HG02759 (cell line): Measurements from ENCODE around the gene APBA1.

Experiments
- ATAC-seq: cut with Tn5 transposase; IDR thresholded peaks from one replicate; pipeline ENCODE4 v1.9.1; 2021; ENCODE audit warnings: mild to moderate bottlenecking, moderate library complexity; ENCODE audit not compliant: unreplicated experiment

The APBA1 gene

DNA sequence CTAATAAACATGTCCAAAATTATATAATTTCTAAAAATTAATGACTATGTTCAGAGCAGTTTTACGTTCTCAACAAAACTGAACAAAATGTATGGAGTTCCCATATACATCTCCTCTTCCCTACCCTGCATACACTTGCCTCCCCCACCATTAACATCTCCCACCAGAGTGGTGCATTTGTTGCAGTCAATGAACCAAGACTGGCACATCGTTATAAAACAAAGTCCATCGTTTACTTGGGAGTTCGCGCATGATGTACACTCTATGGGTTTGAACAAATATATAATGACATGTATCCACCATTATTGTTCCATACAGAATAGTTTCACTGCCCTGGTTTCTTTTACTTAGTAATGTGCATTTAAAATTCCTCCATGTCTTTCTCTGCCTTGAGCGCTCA is 130.1 kb downstream of the APBA1 start:
- no peak for ATAC-seq

DNA sequence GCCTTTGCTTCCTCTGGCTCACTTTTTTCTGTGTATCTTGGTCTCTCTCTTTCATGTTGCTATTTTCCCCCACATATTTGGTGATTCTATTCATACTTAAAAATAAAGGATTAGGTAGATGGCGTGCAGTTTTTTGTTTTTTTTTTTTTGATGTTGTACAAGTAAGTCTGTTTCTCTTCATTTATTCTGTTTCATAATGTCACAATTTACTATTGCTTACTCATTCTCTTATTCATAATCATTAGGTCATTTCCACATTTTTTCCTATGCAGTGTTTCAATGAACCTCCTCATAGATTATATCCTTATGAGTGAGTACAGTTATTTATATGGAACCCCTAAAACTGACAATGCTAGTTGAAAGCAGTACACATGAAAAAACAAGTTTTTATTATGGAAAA is 136.3 kb downstream of the APBA1 start:
- no peak for ATAC-seq

DNA sequence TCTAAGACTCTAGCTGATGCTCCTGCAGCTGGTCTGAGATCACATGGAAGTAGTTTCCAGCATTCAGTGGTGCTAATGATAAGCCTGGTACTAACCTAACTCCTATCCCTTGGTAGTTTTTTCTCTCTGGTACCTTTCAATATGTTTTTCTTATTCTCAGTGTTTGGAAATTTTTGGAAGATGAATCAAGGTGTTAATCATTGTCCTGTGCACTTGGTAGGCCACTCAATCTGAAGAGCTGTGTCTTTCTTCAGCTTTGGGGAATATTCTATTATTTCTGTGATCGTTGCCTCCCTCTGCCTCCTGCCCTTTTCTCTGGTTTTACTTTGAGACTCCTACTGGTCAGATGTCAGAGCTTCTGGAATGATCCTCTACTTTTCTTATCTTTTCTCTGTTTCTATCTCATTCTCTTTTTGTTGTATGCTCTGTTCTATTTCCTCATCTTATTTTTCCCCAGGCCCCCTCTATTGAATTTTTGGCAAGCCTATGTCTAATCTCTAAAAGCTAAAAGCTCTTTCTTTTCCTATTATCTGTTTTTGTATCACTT is 136.8 kb downstream of the APBA1 start:
- ATAC-seq = no peak

DNA sequence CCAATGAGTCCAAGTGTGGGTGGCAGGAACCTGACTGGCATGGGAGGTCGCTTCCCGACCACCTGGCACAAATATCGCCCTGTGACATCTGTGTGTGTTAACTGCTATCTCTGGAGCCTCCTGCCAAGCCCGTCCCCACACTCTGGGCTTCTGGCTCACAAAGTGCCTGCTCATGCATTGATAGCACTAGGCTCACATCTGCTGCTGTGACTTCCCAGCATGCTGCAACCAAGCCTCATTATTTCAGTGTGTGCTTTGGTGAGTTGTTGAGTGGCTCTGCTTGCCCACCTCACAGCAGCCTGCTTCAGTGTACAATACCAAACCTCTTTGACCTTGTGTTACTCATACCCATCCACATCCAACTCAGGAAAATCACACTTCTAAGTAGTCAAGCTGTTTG is 139.8 kb downstream of the APBA1 start:
- no peak for ATAC-seq

DNA sequence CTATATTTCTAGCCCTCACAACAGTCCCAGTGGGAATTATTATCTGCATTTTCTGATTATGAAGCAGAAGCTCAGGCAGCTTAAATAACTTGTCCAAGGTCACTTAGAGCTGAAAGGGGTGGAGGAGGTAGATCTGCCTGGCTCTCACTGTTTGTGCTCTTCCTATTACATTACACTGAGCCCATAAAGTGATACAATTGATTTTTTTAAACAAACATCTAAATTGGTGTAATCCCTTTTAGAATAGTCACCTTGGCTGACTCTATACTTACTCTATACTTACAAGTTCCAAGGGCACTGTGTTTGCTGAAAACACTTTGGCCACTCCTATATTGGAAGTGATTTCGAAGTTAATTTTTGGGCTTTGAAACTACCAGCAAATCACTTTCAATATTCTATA is 144.7 kb downstream of the APBA1 start:
- ATAC-seq = no peak

DNA sequence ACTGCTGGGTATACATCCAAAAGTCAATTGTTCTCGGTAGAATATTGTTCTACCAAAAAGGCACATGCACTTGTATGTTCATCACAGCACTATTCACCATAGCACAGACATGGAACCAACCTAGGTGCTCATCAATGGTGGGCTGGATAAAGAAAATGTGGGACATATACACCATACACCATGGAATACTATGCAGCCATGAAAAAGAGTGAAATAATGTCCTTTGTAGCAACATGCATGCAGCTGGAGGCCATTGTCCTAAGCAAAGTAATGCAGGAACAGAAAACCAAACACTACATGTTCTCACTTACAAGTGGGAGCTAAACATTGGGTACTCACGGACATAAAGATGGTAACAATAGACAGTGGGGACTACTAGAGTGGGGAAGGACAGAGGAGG is 145.5 kb downstream of the APBA1 start:
- ATAC-seq = no peak

DNA sequence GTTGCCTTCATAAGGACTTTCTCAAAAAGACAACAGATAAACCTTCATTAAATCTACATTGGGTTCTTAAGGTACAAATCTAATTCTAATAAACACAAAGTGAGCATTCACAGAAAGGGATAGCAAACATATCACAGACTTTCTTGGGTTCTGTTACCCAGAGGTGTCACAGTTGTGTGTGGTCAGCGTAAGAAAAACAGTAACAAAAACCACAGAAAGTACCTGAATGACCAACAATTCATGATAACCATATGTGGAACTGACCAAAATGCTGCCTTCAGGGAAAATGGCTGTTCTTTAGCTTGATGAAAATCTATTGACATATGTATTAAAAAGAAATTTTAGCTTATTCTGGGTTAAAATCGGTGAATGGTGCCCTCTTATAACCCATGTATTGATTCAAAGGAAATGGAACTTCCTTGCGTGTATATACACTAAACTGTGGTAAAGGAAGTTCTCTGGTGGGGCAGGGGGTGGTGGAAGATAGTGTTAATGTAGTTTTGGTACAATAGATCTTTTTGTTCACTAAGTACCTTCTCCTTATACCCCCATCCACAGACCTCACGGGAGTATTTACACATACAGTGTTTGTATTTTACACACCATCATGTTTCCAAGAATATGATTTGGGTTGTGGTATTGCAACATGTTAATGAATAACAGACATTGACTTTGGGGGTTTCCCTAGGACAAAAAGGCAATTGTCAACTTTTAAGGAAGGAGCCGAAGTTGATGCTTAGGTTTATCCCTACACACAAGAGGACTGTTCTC is 152.5 kb downstream of the APBA1 start:
- peak; percentile 86 for ATAC-seq

DNA sequence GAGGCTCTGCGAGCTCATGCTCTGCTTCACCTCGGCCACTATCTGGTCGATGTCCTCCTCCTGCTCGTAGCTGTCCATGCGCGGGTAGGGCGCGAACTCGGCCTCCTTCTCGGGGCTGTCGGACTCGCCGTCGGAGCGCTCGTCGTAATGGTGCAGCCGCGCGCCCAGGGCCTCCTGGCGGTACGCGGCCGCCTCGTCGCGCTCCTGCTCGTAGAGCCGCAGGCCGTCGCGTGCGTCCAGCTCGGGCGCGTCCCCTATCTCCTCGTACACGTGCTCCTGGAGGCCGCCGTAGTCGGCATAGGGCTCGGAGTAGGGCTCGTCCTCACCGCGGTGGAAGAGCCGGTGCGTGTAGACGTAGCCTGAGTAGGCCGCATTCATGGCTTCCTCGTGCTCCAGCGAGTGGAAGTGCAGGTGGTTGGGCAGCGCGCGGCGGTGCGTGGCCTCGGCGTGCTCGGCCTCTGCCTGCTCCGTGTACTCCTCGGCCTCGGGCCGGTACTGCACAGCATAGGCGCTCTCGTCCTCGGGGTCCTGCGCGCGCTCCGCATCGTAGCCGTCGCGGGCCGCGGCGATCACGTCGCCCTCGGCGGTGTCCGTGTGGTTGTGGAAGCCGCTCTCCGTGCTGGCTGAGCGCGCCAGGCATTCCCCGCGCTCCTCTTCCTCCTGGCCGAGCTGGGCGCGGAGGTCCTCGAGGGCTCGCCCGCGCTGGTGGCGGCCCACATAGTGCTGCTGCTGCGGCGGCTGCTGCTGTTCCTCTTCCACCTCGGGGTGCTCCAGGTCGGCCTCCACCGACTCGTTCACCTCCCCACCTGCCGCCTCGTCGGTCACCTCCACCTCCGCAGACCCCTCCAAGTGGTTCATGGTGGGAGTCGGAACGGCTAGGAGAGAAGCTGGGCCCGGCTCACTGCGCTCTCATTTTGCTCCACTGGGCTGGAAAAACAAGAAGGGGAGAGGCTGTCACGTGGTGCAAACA is 155.5 kb downstream of the APBA1 start:
- ATAC-seq = no peak

DNA sequence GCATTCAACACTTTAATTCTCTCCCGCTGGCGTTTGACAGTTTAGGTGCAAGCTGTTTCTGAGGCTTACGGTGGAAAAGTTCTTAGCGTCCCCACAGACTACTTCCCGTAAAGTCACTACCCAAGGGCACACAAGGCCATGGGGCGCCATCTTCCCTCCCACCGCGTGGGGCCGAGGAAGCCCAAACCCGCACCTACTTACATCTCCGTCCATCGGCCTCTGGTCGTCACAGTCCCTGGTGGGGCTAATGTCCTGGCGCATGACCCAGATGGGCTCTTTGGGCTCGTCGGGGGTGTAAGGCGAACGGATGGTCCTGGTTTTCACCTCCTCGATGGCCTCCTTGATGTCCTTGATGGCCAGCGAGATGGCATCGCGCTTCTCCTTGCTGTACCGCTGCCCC is 156.4 kb downstream of the APBA1 start:
- ATAC-seq = no peak

DNA sequence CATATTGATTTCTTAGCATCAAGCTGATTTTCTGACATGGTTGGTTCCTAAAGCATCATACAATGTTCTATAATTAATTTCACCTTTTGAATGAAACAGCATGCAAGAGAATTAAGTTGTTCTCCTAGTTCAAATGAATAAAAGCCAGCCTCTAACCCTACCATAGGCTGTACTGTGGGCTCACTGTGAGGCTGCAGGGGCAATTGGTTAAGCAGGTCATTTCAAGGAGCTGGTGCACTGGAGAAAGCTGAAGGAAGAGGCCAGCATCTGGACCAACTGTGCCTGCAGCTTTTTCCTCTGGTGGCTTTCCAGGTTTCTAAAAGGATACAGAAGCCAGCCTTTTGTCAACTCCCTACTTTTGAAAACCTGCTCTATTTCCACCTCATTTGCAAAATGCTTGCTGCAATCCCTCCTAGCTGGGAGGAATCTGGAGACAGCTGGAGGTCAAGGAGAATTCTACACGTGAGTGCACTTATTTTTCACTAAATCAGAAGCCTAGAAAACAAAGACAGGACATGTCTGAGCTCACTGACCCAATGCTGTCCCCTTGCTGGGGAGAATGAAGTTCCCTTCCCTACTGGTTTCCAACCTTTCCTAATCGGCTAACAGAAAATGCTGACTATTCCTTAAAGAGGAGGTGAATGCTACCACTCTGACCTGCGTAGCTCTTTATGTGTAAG is 158.9 kb downstream of the APBA1 start:
- ATAC-seq = no peak

DNA sequence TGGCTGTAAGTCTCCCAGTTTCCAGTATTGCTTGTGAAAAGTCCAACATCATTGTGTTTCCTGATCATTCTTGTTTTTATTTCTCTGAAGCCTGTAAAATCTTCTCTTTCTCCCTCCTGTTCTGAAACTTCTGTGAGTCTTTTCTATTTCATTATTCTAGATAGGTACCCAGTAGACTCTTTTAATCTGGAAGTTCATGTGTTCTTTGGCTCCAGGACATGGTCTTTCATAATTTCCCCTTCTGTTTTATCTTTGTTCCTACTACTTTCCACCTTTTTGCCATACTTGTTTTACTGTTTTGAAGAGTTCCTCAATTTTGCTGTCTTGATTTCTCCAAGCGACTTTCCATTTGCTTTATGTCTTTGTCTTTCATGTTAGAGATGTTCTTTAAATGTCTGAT is 168.1 kb downstream of the APBA1 start:
- ATAC-seq = no peak

DNA sequence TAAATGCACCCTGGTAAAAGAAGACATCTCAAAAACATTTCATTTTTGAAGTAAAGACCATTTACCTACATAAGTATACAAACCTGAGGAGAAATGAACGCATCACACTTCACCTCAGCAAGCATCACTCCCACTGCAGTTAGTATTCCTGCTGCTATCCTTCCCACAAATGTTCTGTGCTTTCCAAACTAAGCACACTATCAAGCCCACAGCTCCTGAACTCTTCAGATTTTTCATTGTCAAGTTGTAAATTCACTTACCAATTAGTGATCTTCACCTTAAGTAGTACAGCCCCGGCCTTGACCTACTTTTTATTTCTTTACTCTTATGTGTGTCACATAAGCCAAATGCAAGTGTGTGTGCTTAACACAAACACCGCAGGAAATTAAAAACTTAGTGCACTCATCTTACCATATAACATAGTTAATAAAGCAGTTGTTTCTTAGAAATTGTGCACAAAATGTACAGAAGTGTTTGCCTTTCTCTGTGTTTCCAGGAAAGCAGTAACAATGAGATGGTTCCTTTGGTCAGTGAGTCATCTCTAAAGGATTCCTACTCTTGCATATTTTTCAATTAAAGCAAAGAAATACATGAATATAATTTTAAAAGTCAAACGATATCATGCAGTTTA is 169.4 kb downstream of the APBA1 start:
- no peak for ATAC-seq

DNA sequence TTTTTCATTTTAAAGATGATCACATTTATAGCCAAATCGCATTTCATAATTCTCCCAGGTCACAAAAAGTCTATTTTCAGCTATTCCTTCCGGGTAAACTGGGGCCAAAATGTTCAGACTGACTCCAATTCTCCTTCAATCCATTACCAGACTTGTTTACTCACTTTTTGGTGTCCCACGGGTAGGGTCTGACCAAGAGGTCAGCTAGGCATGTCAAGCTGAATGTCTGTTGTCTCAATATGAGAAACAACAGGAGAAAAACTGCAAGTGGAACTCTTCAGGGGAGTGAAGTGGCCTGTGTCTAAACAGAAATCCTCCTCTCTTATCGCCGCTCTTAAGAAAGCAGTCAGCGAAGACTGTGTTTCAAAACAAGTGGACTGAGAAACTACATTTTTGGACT is 171.3 kb downstream of the APBA1 start:
- ATAC-seq = no peak

DNA sequence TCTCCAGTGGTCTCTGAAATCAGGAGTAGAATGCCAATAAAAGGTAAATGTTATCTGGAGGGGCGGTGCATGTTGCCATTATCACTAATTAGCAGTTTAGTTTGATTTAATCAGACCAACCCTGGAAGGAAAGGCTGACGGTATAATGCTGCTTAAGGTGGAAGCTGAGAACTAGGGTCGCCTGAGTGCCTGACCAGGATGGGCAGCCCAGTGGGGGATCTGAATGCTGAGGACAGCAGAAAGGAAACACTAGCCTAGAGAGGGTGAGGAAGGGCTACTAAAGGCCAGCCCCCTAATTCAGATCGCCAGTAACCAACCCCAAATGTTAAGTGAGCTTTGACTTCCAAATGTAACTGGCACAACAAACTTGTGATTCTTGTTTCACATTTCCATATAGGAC is 172.2 kb downstream of the APBA1 start:
- no peak for ATAC-seq

DNA sequence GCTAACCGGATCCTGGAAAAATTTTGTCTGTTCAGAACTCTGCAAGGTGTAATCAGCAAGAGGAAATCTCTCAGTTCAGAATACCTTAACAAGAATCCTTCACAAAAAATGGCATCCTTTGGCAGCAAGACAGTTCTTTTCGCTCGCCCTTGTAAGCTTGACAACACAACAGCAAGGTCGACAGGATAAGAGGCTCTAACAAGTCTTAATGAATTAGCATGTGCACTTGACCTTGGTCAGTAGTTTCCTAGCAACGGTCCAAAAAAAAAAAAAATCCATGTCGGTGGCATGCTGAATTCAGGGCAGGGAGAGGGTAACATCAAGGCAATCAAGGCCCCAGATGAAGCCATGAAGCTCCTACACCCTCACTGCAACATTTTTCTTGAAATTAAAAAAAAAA is 172.8 kb downstream of the APBA1 start:
- ATAC-seq = no peak

DNA sequence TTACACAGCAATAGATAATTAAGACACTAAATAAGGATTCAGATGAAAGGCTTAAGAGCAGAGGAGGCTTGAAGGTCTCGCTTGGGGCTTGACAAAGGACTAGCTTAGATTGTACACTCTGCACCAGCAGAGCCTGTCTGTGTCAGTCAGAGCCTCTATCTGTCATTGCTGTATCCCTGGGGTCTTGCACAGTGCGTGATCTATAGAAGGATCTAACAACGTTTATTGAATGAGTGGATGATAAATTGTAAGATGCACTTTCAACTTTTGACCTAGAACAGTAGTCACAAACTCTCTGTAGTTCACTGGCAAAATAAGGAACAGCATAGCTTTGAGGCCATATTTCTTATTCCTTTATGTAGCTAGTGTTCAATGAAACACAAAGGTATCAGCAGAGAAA is 173.7 kb downstream of the APBA1 start:
- ATAC-seq = no peak

DNA sequence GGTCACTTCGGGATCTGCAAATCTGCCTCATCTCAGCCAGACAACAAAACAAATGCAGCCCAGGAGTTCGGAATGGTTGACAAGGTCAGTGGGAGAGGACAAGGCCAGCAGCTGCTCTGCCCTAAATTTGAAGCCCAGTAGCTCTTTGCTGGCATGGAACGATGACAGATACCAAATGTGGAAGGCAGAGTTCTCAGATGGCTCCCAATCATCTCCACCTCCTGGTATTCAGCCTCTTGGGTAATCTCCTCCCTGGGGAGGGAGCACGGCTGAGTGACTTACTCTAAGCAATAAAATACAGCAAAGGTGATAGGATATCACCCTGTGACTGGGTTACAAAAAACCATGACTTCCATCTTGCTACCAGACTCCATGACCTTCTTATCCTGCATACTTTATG is 174.4 kb downstream of the APBA1 start:
- no peak for ATAC-seq

DNA sequence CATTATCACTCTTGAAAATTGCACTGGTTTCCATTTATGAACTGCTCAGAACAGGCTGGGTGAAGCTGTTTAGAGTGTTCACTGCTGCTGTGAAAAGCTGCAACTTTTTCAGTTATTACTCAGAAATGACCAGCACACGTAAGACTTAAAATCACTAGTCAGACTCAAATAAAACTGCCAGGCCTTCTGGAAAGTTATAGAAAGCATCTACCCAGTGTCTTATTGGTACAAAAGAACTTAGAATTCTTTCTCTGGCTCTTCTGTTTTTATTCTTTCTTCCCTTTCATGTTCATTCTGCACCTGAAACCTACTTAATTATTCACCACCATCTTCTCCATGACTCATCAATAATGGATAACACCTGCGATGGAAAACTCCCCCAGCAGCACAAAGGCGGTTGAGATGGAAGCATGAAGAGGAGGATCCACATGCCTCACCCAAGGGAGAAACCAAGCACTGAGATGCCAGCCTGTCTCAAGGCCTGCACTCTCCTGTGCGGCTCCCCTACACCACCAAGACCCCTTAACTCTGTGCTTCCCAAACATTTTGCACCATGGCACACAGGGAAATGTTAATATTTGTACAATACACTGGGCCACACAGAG is 175.2 kb downstream of the APBA1 start:
- ATAC-seq = no peak

DNA sequence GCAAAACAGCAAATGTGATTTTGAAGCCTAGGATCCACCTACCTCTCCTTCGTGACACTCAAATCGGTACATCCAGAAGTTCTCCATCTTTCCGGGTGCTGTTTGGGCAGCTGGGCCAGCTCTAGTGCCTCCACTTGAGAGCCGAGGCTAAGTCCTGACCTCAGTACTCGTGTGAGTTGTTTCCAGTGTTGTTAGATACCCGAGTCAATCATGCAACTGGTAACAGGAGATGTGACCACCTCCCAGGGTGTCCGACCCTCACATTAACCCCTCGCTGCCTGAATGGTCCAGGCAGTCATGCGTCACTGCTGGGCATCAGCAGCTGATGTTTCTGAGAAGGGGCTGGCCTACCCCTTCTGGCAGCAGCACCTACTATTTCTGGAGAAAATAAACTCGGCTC is 176.9 kb downstream of the APBA1 start:
- ATAC-seq = no peak

DNA sequence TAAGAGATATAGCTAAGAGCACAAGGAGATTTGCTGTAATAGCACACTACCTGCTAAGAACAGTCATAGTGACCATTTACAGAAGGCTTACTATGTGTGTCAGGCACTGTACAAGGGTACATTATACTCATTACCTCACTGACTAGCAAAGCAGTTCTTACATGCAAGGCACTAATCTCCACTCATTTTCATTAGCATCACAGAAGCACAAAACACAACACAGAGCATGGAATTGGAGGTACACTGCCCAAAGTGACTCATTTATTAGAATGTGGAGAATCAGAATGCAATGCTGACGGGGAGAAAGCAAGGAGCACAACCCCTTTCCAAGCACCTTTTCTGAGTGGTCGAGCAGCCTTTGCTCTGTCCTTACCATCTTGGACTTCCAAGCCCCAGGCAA is 177.4 kb downstream of the APBA1 start:
- ATAC-seq = no peak
